Measurements from ENCODE around the gene NFAT5. TPM values are rescaled to one million over a fixed set of nuclear protein-coding genes. Genes with fewer than 3 reads are reported as not detected.

NFAT5 gene
- total RNA-seq, 2 donors from 2014 or later: 18.4 to 30.2 TPM

DNA sequence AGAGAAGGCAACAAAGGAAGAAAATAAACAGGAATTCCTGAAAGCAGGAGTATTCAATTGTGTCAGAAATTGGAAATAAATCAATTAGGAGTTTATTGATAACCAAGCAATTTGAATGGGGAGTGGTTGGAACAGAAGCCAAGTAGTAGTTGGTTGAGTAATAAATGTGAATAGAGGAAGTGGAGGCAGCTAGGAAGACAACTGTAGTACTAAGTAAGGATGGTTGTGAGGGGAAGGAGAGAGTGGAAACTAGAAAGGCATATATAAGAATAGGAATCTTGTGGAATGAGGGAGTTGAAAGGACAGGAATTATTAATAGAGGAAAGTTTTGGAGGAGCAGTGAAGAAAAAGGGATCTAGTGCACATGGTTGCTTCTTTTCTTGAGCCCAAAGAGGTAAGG lies 34.4 kb downstream of the NFAT5 start:
- DNase-seq: no peak
- no peaks in the 10 kb centered on the region for H3K9me3 ChIP-seq
- intact Hi-C loops (cut with DNase I): no loop called here
- no peak overlapping the region for H3K9ac ChIP-seq (ENCODE audit: low read depth in 2 of 2, low read length in 2 of 2)
- no peak overlapping the region for H3K27ac ChIP-seq
- TF ChIP-seq, protein P1, sequence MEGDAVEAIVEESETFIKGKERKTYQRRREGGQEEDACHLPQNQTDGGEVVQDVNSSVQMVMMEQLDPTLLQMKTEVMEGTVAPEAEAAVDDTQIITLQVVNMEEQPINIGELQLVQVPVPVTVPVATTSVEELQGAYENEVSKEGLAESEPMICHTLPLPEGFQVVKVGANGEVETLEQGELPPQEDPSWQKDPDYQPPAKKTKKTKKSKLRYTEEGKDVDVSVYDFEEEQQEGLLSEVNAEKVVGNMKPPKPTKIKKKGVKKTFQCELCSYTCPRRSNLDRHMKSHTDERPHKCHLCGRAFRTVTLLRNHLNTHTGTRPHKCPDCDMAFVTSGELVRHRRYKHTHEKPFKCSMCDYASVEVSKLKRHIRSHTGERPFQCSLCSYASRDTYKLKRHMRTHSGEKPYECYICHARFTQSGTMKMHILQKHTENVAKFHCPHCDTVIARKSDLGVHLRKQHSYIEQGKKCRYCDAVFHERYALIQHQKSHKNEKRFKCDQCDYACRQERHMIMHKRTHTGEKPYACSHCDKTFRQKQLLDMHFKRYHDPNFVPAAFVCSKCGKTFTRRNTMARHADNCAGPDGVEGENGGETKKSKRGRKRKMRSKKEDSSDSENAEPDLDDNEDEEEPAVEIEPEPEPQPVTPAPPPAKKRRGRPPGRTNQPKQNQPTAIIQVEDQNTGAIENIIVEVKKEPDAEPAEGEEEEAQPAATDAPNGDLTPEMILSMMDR (IDR thresholded peaks at IDR 0.05): no peak
- no peak overlapping the region for H3K4me3 ChIP-seq
- H3K36me3 ChIP-seq: no peaks in the 10 kb centered on the region
- H3K4me1 ChIP-seq: peaks cover 8% of the 10 kb centered on the region
- H3K27me3 ChIP-seq: no peaks in the 10 kb centered on the region

DNA sequence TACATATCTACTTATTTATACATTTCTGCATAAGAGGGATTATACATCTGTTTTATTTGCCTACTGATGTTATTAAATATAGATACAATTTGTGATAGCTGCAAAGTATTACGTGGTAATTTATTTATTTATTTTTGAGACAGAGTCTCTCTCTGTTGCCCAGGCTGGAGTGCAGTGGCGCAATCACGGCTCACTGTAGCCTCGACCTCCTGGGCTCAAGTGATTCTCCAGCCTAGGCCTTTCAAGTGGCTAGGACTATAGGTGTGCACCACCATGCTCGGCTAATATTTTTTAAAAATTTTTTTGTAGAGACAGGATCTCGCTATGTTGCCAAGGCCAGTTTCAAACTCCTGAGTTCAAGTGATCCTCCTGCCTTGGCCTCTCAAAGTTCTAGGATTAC lies 35.5 kb downstream of the NFAT5 start:
- peaks cover 8% of the 10 kb centered on the region for H3K4me1 ChIP-seq
- intact Hi-C loops (cut with DNase I): no loop called here
- no peaks in the 10 kb centered on the region for H3K27me3 ChIP-seq
- H3K4me3 ChIP-seq: no peak overlapping the region
- TF ChIP-seq, protein P1 (IDR thresholded peaks at IDR 0.05): no peak
- no peaks in the 10 kb centered on the region for H3K9me3 ChIP-seq
- H3K36me3 ChIP-seq: no peaks in the 10 kb centered on the region
- no peak overlapping the region for H3K27ac ChIP-seq
- no peak for DNase-seq
- no peak overlapping the region for H3K9ac ChIP-seq (ENCODE audit: low read depth in 2 of 2, low read length in 2 of 2)

DNA sequence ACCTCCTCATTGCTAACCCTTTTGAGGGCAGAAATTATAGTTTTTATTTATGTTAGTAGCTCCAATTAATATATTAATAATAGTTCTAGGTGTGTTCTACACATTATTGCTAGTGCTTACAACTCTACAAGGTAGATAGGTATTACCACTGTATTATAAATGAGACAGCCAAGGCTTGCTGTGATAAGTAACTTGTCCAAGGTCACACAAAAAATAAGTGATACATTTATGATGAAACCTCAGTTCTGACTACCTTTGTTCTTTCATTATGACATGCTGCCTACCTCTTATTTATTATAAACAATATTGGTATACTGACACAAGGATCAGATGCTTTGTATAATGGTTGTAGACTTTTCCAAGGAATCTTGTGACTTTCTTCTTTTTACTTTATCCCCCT lies 41.2 kb downstream of the NFAT5 start:
- Histone ChIP-seq H3K4me3 (no peak overlapping the region), H3K9ac (ENCODE audit: low read depth in 2 of 2, low read length in 2 of 2) (no peak overlapping the region), H3K9me3 (no peaks in the 10 kb centered on the region), H3K4me1 (no peaks in the 10 kb centered on the region), H3K27ac (no peak overlapping the region), H3K27me3 (no peaks in the 10 kb centered on the region), H3K36me3 (no peaks in the 10 kb centered on the region)
- no peak for DNase-seq
- TF ChIP-seq, protein P1 (IDR thresholded peaks at IDR 0.05): no peak
- intact Hi-C loops (cut with DNase I): no loop called here

DNA sequence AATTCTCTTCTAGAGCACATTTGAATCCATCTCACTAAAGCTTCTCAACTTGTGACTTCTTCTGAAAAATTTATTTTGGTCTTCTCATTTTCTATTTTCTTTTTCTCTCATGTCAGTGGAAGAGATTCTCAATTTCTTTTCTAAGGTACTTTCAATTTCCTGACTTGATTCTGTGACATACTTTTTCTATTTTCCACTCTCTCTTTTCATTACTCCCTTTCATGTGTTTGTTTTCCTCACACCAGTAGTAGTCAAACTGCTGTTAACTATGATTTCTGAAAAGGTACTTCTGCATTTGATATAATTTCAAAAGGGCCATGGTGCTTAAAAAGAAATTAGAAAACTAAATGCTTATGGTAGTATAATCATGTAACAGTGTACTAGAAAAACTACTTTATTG lies 41.9 kb downstream of the NFAT5 start:
- no peak for DNase-seq
- Histone ChIP-seq H3K4me3 (no peak overlapping the region), H3K36me3 (no peaks in the 10 kb centered on the region), H3K9ac (ENCODE audit: low read depth in 2 of 2, low read length in 2 of 2) (no peak overlapping the region), H3K27ac (no peak overlapping the region), H3K27me3 (no peaks in the 10 kb centered on the region), H3K9me3 (no peaks in the 10 kb centered on the region), H3K4me1 (peaks cover under 1% of the 10 kb centered on the region)
- intact Hi-C loops (cut with DNase I): no loop called here
- TF ChIP-seq, protein P1 (IDR thresholded peaks at IDR 0.05): no peak

DNA sequence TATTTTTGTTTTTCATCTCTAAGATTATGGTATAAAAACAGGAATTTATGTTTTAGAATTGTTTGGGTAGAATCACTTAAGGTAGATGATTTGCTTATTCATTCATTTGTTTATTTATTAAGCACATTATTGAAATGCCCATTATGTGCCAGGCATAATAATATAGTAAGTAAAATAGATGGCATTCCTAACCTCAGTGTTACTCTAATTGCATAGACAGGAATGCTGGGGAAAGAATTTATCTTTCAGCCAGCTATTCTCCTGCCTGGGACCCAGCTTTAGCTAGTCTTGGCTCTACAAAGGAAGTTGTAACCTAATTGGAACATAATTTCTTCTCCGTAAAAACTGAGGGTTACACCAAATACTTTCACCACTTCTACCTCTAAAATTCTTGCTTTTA lies 44.6 kb downstream of the NFAT5 start:
- Histone ChIP-seq H3K4me1 (peaks cover 11% of the 10 kb centered on the region), H3K27ac (no peak overlapping the region), H3K36me3 (no peaks in the 10 kb centered on the region), H3K9ac (ENCODE audit: low read depth in 2 of 2, low read length in 2 of 2) (no peak overlapping the region), H3K27me3 (no peaks in the 10 kb centered on the region), H3K4me3 (no peak overlapping the region), H3K9me3 (no peaks in the 10 kb centered on the region)
- no peak for DNase-seq
- TF ChIP-seq, protein P1 (IDR thresholded peaks at IDR 0.05): no peak
- intact Hi-C loops (cut with DNase I): no loop called here

Data from colonic mucosa (tissue), 4 donors.